GM23248 (cell line): ENCODE data around the gene PYGM.

ENCODE experiments used
- EZH2 ChIP-seq: fragments of 200-600 bp; sonication (generic); IDR thresholded peaks from 2 replicates; pipeline ENCODE4 v1.6.1; 2018; ENCODE audit warnings: antibody characterized with exemption, mild to moderate bottlenecking; ENCODE audit not compliant: insufficient read depth, poor library complexity, severe bottlenecking
- EZH2phosphoT487 ChIP-seq: fragments of 200-600 bp; sonication (generic); IDR thresholded peaks from 2 replicates; pipeline ENCODE4 v1.6.1; 2018; ENCODE audit warnings: antibody characterized with exemption, moderate library complexity, mild to moderate bottlenecking, low read depth; ENCODE audit not compliant: insufficient read depth

DNA sequence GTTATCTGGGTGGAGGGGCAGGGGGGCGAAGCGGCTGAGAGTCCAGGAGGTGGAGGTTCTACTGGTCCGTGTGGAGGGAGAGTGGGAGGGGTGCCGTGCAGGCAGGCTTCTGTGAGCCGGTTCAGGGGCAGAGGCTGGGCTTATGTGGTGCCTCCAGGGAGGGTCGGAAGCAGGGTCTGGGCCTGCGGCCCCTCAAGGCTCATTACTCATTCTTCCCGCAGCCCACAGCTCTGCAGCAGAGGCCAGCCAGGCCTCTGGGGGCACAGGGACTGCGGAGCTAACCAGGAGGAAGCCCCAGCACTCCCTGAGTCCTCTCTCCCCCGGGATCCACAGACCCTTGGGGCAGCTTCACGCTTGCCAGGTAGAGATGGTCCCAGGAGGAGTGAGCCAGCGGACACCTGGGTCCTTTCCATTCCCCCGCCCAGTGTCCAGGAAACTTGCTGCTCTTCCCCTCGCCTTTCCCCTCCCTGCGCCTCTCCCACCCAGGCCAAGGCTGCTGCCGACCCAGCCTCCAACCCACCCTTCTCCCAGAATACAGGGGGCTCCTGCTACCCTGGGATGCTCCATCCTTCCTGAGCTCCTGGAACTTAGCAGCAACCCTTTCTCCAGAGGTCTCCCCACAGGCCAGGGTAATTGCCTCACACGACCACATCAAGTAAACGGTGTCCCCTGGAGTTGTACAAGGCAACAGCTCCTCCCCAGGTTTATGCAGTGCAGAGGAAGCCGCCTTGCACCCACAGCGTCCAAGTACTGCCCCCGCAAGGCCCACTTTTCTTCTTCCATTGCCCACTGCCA, 43.1 kb downstream of the PYGM start:
- TF ChIP-seq EZH2 (no peak), EZH2phosphoT487 (no peak)
